ENCODE data around the gene TRAPPC10.

Gene TRAPPC10

GRCh38 chr21:44082648-44083440 lies 70.7 kb downstream of the TRAPPC10 start:
- no peaks in the 10 kb centered on the region for H3K36me3 ChIP-seq (ENCODE audit: control insufficient read depth, insufficient read depth, low read length)

GRCh38 chr21:44083631-44084291 lies 71.7 kb downstream of the TRAPPC10 start:
- H3K9ac ChIP-seq, result no peak overlapping the region
- no peak overlapping the region for H3K4me2 ChIP-seq (ENCODE audit: low read length)
- no peaks in the 10 kb centered on the region for H3K36me3 ChIP-seq (ENCODE audit: control insufficient read depth, insufficient read depth, low read length)
- no peaks in the 10 kb centered on the region for H3K79me2 ChIP-seq
- H3K4me1 ChIP-seq, result no peaks in the 10 kb centered on the region
- H3K27ac ChIP-seq, result no peak overlapping the region
- H3K27me3 ChIP-seq (ENCODE audit: control insufficient read depth, insufficient read depth, low read length), result no peaks in the 10 kb centered on the region
- no peak overlapping the region for H2AFZ ChIP-seq
- H3K4me3 ChIP-seq (ENCODE audit: low read depth, low read length), result no peak overlapping the region
- H3K9me3 ChIP-seq (ENCODE audit: control insufficient read depth, low read length), result no peaks in the 10 kb centered on the region
- no peak for TF ChIP-seq CTCF (IDR thresholded peaks at IDR 0.05)

More at GRCh38 chr21:44082648-44083440, 70.7 kb downstream of the TRAPPC10 start:
- H3K27me3 ChIP-seq (ENCODE audit: control insufficient read depth, insufficient read depth, low read length), result no peaks in the 10 kb centered on the region
- H3K4me1 ChIP-seq, result no peaks in the 10 kb centered on the region
- H3K4me2 ChIP-seq (ENCODE audit: low read length), result no peak overlapping the region
- H2AFZ ChIP-seq, result no peak overlapping the region
- no peak for TF ChIP-seq CTCF (IDR thresholded peaks at IDR 0.05)
- no peak overlapping the region for H3K9ac ChIP-seq
- no peaks in the 10 kb centered on the region for H3K9me3 ChIP-seq (ENCODE audit: control insufficient read depth, low read length)
- H3K27ac ChIP-seq, result no peak overlapping the region
- no peaks in the 10 kb centered on the region for H3K79me2 ChIP-seq
- H3K4me3 ChIP-seq (ENCODE audit: low read depth, low read length), result no peak overlapping the region

- Histone ChIP-seq H3K27me3 (ENCODE audit: control insufficient read depth, insufficient read depth, low read length) (no peaks in the 10 kb centered on the region), H3K9me3 (ENCODE audit: control insufficient read depth, low read length) (no peaks in the 10 kb centered on the region), H3K79me2 (no peaks in the 10 kb centered on the region), H2AFZ (no peak overlapping the region), H3K36me3 (ENCODE audit: control insufficient read depth, insufficient read depth, low read length) (no peaks in the 10 kb centered on the region), H3K27ac (no peak overlapping the region), H3K4me3 (ENCODE audit: low read depth, low read length) (no peak overlapping the region), H3K4me2 (ENCODE audit: low read length) (no peak overlapping the region), H3K9ac (no peak overlapping the region), H3K4me1 (no peaks in the 10 kb centered on the region)
- no peak for TF ChIP-seq CTCF (IDR thresholded peaks at IDR 0.05)
These were observed 72.6 kb downstream of the TRAPPC10 start for GRCh38 chr21:44084496-44085241.

GRCh38 chr21:44085491-44086321 lies 73.6 kb downstream of the TRAPPC10 start:
- H3K4me2 ChIP-seq (ENCODE audit: low read length), result no peak overlapping the region
- H3K9me3 ChIP-seq (ENCODE audit: control insufficient read depth, low read length), result no peaks in the 10 kb centered on the region
- H3K79me2 ChIP-seq, result no peaks in the 10 kb centered on the region
- no peak overlapping the region for H2AFZ ChIP-seq
- no peak overlapping the region for H3K9ac ChIP-seq
- no peak for TF ChIP-seq CTCF (IDR thresholded peaks at IDR 0.05)
- no peak overlapping the region for H3K27ac ChIP-seq
- H3K4me1 ChIP-seq, result no peaks in the 10 kb centered on the region
- H3K36me3 ChIP-seq (ENCODE audit: control insufficient read depth, insufficient read depth, low read length), result no peaks in the 10 kb centered on the region
- H3K4me3 ChIP-seq (ENCODE audit: low read depth, low read length), result no peak overlapping the region
- H3K27me3 ChIP-seq (ENCODE audit: control insufficient read depth, insufficient read depth, low read length), result no peaks in the 10 kb centered on the region
